Mesendoderm (in vitro differentiated cells): ENCODE data around the gene TSEN54.
"Not testable (repeated sequence)": the region's sequence is repeated elsewhere in the genome, so short reads cannot be mapped to it uniquely, and the experiment has no call there.

Source experiments
- DNase-seq: peaks from one replicate; pipeline ENCODE4 v3.0.0; 2013
- H2AK5ac ChIP-seq: 2 replicates; pipeline ENCODE4 v1.6.1; 2013; ENCODE audit warnings: low read length, inconsistent platforms
- H2BK120ac ChIP-seq: 2 replicates; pipeline ENCODE4 v1.6.1; 2013; ENCODE audit warnings: low read depth, mild to moderate bottlenecking, low read length, moderate library complexity, mixed read lengths
- H2BK15ac ChIP-seq: replicated peaks from 2 replicates; pipeline ENCODE4 v1.6.1; 2013; ENCODE audit warnings: low read depth, mild to moderate bottlenecking, moderate library complexity
- H2BK5ac ChIP-seq: 2 replicates; pipeline ENCODE4 v1.6.1; 2013; ENCODE audit warnings: low read length, inconsistent platforms
- H3K18ac ChIP-seq: 2 replicates; pipeline ENCODE4 v1.6.1; 2013; ENCODE audit warnings: mild to moderate bottlenecking, low read length, mixed read lengths
- H3K23ac ChIP-seq: one replicate; pipeline ENCODE4 v1.6.1; 2013; ENCODE audit warnings: low read length
- H3K27ac ChIP-seq: 2 replicates; pipeline ENCODE4 v1.5.1; 2013; ENCODE audit warnings: low read depth, mild to moderate bottlenecking, inconsistent platforms, low read length, moderate library complexity
- H3K27me3 ChIP-seq: 2 replicates; pipeline ENCODE4 v1.6.1; 2013; ENCODE audit warnings: low read length, control low read depth, mild to moderate bottlenecking, inconsistent platforms; ENCODE audit not compliant: insufficient read depth, poor library complexity
- H3K36me3 ChIP-seq: 2 replicates; pipeline ENCODE4 v1.6.1; 2013; ENCODE audit warnings: low read length, inconsistent platforms; ENCODE audit not compliant: control insufficient read depth, insufficient read depth
- H3K4ac ChIP-seq: one replicate; pipeline ENCODE4 v1.6.1; 2013; ENCODE audit warnings: low read depth, mild to moderate bottlenecking, low read length, moderate library complexity
- H3K4me1 ChIP-seq: 2 replicates; pipeline ENCODE4 v1.6.1; 2013; ENCODE audit warnings: low read depth, low read length, inconsistent platforms; ENCODE audit not compliant: control insufficient read depth
- H3K4me2 ChIP-seq: 2 replicates; pipeline ENCODE4 v1.6.1; 2013; ENCODE audit warnings: low read length
- H3K4me3 ChIP-seq: 2 replicates; pipeline ENCODE4 v1.5.1; 2013; ENCODE audit warnings: mild to moderate bottlenecking, low read length
- H3K56ac ChIP-seq: one replicate; pipeline ENCODE4 v1.6.1; 2013; ENCODE audit warnings: low read length
- H3K79me1 ChIP-seq: 2 replicates; pipeline ENCODE4 v1.6.1; 2013; ENCODE audit warnings: low read length, inconsistent platforms
- H3K79me2 ChIP-seq: 2 replicates; pipeline ENCODE4 v1.6.1; 2013; ENCODE audit warnings: mild to moderate bottlenecking, low read length; ENCODE audit not compliant: control insufficient read depth, insufficient read depth
- H3K9ac ChIP-seq: 2 replicates; pipeline ENCODE4 v1.6.1; 2013; ENCODE audit warnings: low read length, inconsistent platforms
- H4K5ac ChIP-seq: one replicate; pipeline ENCODE4 v1.6.1; 2013; ENCODE audit warnings: low read length
- H4K8ac ChIP-seq: one replicate; pipeline ENCODE4 v1.6.1; 2013; ENCODE audit warnings: low read depth, mild to moderate bottlenecking, control low read depth, low read length, moderate library complexity
- WGBS: extraction: QIAGEN DNeasy Blood & Tissue Kit; methylation state at CpG from one replicate; pipeline ENCODE4 v1.1.7; 2013; ENCODE audit warnings: low lambda C conversion rate, missing lambda C conversion rate; ENCODE audit not compliant: insufficient coverage; ENCODE audit errors: extremely low coverage; 5-methylcytosine and 5-hydroxymethylcytosine counted together

The TSEN54 gene

GRCh38 chr17:75520413-75520812 is 4.1 kb downstream of the TSEN54 start:
- not testable (repeated sequence) for H3K23ac ChIP-seq, H3K18ac ChIP-seq, H2BK15ac ChIP-seq, H3K4me2 ChIP-seq, H4K5ac ChIP-seq, H3K27me3 ChIP-seq, H3K4ac ChIP-seq, H3K9ac ChIP-seq, H3K36me3 ChIP-seq, H3K4me1 ChIP-seq, H3K4me3 ChIP-seq, H2BK120ac ChIP-seq, H4K8ac ChIP-seq, H2AK5ac ChIP-seq, H3K27ac ChIP-seq, H3K56ac ChIP-seq, H2BK5ac ChIP-seq, H3K79me1 ChIP-seq, DNase-seq, H3K79me2 ChIP-seq
- WGBS: no CpG with 5 or more reads among the region's 8 CpGs

DNA sequence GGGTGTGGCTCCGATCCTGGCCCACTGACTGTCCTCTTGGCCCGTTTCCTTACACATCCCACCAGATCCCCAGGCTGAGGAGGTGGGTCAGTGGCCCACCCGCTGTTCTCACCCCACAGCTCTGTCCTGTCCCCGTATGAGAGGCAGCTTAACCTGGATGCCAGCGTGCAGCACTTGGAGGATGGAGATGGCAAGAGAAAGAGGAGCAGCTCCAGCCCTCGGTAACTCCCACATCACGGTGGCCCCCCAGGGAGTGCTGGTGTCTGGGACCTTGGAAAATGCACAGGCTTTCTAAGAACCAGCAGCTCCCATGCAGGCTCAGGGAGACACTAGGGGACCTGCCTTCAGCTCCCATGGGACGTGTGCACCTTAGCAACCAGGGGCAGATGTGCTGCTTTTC is 5.0 kb downstream of the TSEN54 start:
- H3K4ac ChIP-seq: no peak overlapping the region
- H3K4me2 ChIP-seq: no peak overlapping the region
- H3K23ac ChIP-seq: no peak overlapping the region
- H3K4me1 ChIP-seq: no peaks in the 10 kb centered on the region
- H2AK5ac ChIP-seq: no peak overlapping the region
- H3K79me1 ChIP-seq: peaks cover 6% of the 10 kb centered on the region
- H3K56ac ChIP-seq: no peak overlapping the region
- no peaks in the 10 kb centered on the region for H3K79me2 ChIP-seq
- no peak overlapping the region for H3K9ac ChIP-seq
- no peak overlapping the region for H3K18ac ChIP-seq
- H3K27ac ChIP-seq: no peak overlapping the region
- no peak overlapping the region for H3K4me3 ChIP-seq
- no peak overlapping the region for H2BK120ac ChIP-seq
- peaks cover 3% of the 10 kb centered on the region for H3K36me3 ChIP-seq
- no peak overlapping the region for H4K8ac ChIP-seq
- DNase-seq: no peak
- no CpG with 5 or more reads among the region's 8 CpGs for WGBS
- H3K27me3 ChIP-seq: no peaks in the 10 kb centered on the region
- H2BK5ac ChIP-seq: no peak overlapping the region
- H4K5ac ChIP-seq: no peak overlapping the region
- no peak overlapping the region for H2BK15ac ChIP-seq

- Histone ChIP-seq H2BK120ac (no peak overlapping the region), H3K4me3 (no peak overlapping the region), H3K9ac (no peak overlapping the region), H4K8ac (no peak overlapping the region), H4K5ac (no peak overlapping the region), H3K79me2 (no peaks in the 10 kb centered on the region), H3K23ac (no peak overlapping the region), H3K4me1 (no peaks in the 10 kb centered on the region), H3K4me2 (no peak overlapping the region), H2AK5ac (no peak overlapping the region), H2BK5ac (no peak overlapping the region), H3K36me3 (peaks cover 3% of the 10 kb centered on the region), H3K79me1 (peaks cover 6% of the 10 kb centered on the region), H3K27ac (no peak overlapping the region), H3K4ac (no peak overlapping the region), H3K18ac (no peak overlapping the region), H3K56ac (no peak overlapping the region), H3K27me3 (no peaks in the 10 kb centered on the region), H2BK15ac (no peak overlapping the region)
- no peak for DNase-seq
- no CpG with 5 or more reads among the region's 33 CpGs for WGBS
These were observed 5.8 kb downstream of the TSEN54 start for GRCh38 chr17:75521951-75522727.

- Histone ChIP-seq H4K5ac (no peak overlapping the region), H3K4me3 (no peak overlapping the region), H3K27ac (no peak overlapping the region), H2BK5ac (no peak overlapping the region), H3K9ac (no peak overlapping the region), H3K23ac (no peak overlapping the region), H3K4me1 (no peaks in the 10 kb centered on the region), H3K4ac (no peak overlapping the region), H2AK5ac (no peak overlapping the region), H3K36me3 (peaks cover 3% of the 10 kb centered on the region), H3K79me2 (no peaks in the 10 kb centered on the region), H3K4me2 (no peak overlapping the region), H3K18ac (no peak overlapping the region), H3K56ac (no peak overlapping the region), H2BK120ac (no peak overlapping the region), H2BK15ac (no peak overlapping the region), H3K27me3 (no peaks in the 10 kb centered on the region), H3K79me1 (no peaks in the 10 kb centered on the region), H4K8ac (no peak overlapping the region)
- no CpG with 5 or more reads among the region's 7 CpGs for WGBS
- no peak for DNase-seq
These were observed 7.3 kb downstream of the TSEN54 start for GRCh38 chr17:75523647-75524046.

DNA sequence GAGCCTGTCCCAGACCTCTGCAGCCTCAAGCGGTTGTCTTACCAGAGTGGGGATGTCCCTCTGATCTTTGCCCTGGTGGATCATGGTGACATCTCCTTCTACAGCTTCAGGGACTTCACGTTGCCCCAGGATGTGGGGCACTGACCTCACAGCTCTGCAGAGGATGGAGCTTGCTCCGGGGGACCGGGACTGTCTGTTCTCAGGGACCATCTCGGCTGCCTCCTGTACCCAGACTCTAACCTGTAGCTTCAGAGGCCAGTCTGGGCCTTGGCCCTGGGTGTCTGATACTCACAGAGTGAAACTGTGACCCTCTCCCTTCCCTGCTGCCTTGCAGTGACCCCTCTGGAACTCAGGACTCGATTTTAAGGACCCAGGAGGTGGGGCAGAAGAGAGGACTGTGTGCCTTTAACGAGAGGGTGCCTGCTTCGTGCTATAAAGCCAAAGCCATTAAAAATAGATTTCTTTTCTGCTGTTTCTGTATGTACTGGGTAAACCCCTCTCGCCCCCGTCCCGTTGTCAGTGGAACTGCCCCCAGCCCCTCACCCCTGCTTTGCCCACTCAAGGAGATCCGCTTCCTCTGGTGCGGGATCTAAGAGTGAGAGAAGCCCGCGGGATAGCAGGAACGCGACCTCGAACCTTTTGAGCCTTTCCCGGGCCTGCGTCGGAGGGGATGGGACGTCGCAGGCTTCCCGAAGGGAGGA is 8.1 kb downstream of the TSEN54 start:
- DNase-seq: no peak
- Histone ChIP-seq H2BK15ac (no peak overlapping the region), H3K18ac (peak overlapping the region; percentile 26), H3K36me3 (peaks cover 3% of the 10 kb centered on the region), H2AK5ac (no peak overlapping the region), H3K9ac (peak overlapping the region; percentile 77), H3K79me1 (no peaks in the 10 kb centered on the region), H3K27me3 (no peaks in the 10 kb centered on the region), H2BK5ac (no peak overlapping the region), H4K8ac (no peak overlapping the region), H4K5ac (no peak overlapping the region), H3K4ac (no peak overlapping the region), H3K27ac (no peak overlapping the region), H3K79me2 (no peaks in the 10 kb centered on the region), H2BK120ac (no peak overlapping the region), H3K4me1 (no peaks in the 10 kb centered on the region), H3K56ac (peak overlapping the region; percentile 87), H3K23ac (no peak overlapping the region), H3K4me3 (peak overlapping the region; percentile 22), H3K4me2 (peak overlapping the region; percentile 84)
- WGBS: no CpG with 5 or more reads among the region's 24 CpGs
